Neural crest cell (in vitro differentiated cells): ENCODE measurements around the gene ASB2. TPM values are rescaled to one million over a fixed set of nuclear protein-coding genes. Genes with fewer than 3 reads are reported as not detected.
A peak's percentile ranks its signal among the peaks of the same experiment; 100 is the strongest.

Experiments used
- DNase-seq: peaks from one replicate; pipeline ENCODE4 v3.0.0; 2021; ENCODE audit warnings: low read depth, mixed read lengths, low spot score
- H3K27ac Mint-ChIP-seq: one replicate; pipeline ENCODE4 v1.8.0; 2021; ENCODE audit warnings: mild to moderate bottlenecking, mixed read lengths; ENCODE audit not compliant: unreplicated experiment
- H3K27me3 Mint-ChIP-seq: 2 replicates; pipeline ENCODE4 v1.8.0; 2021; ENCODE audit warnings: low read depth, mild to moderate bottlenecking, mixed read lengths
- H3K36me3 Mint-ChIP-seq: 2 replicates; pipeline ENCODE4 v1.8.0; 2021; ENCODE audit warnings: low read depth, mild to moderate bottlenecking, mixed read lengths
- H3K4me1 Mint-ChIP-seq: 2 replicates; pipeline ENCODE4 v1.8.0; 2021; ENCODE audit warnings: mixed read lengths
- H3K4me3 Mint-ChIP-seq: one replicate; pipeline ENCODE4 v1.8.0; 2021; ENCODE audit warnings: mild to moderate bottlenecking, mixed read lengths
- H3K9me3 Mint-ChIP-seq: 2 replicates; pipeline ENCODE4 v1.8.0; 2021; ENCODE audit warnings: mixed read lengths
- microRNA-seq: library from miRNA; unstranded; fragments of <30 nt; microRNA quantifications from one replicate; pipeline ENCODE4, GENCODE V29; 2020
- total RNA-seq: library from RNA; stranded (reverse); gene quantifications from 2 replicates; pipeline ENCODE4 v1.2.1, GENCODE V29; 2021
- TF ChIP-seq, protein P1 (sequence below): fragments of 200-600 bp; sonication (generic); conservative IDR thresholded peaks from 2 replicates; pipeline ENCODE4 v1.5.0; 2021; ENCODE audit warnings: antibody characterized with exemption, mild to moderate bottlenecking

Gene ASB2
- total RNA-seq, 1 donor from 2014 or later = 3.5 TPM

DNA sequence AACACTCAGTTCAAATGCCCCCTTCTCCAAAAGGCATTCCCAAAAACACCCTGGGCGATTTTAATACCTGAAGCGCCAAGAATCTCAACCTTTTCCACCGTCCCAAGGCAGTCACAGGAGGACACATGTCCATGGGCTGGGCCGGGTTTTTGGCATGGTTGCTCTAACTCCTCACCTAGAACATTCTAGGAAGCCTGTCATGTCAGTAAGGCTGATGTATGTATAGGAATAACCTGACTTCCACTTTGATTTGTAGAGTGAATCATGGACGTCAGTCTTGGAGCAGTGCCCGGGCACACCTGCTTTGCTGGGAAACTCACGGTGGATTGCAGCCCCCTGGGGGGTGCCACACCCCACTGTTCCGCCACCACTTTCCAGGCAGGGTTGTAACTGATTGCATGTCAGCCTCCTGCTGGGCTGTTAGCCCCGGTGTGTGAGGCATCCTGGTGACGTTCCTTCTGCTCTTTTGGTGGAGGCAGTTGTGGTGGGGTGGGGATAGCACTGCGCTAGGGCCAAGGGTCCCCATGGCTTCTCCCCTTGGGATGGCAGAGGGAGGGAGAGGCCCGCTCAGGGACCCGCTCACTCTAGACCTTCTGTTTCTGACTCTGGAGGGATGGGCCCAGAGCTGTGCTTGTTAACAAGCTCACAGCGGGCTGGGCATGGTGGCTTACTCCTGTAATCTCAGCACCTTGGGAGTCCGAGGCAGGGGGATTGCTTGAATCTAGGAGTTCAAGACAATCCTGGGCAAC lies 84.4 kb downstream of the ASB2 start:
- peak overlapping the region; percentile 54 for H3K27ac Mint-ChIP-seq
- H3K4me3 Mint-ChIP-seq = no peak overlapping the region
- H3K4me1 Mint-ChIP-seq = peaks cover 32% of the 10 kb centered on the region
- no peaks in the 10 kb centered on the region for H3K9me3 Mint-ChIP-seq
- peaks cover 6% of the 10 kb centered on the region for H3K27me3 Mint-ChIP-seq
- no peaks in the 10 kb centered on the region for H3K36me3 Mint-ChIP-seq
- no peak for DNase-seq
- TF ChIP-seq, protein P1, sequence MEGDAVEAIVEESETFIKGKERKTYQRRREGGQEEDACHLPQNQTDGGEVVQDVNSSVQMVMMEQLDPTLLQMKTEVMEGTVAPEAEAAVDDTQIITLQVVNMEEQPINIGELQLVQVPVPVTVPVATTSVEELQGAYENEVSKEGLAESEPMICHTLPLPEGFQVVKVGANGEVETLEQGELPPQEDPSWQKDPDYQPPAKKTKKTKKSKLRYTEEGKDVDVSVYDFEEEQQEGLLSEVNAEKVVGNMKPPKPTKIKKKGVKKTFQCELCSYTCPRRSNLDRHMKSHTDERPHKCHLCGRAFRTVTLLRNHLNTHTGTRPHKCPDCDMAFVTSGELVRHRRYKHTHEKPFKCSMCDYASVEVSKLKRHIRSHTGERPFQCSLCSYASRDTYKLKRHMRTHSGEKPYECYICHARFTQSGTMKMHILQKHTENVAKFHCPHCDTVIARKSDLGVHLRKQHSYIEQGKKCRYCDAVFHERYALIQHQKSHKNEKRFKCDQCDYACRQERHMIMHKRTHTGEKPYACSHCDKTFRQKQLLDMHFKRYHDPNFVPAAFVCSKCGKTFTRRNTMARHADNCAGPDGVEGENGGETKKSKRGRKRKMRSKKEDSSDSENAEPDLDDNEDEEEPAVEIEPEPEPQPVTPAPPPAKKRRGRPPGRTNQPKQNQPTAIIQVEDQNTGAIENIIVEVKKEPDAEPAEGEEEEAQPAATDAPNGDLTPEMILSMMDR = no peak

DNA sequence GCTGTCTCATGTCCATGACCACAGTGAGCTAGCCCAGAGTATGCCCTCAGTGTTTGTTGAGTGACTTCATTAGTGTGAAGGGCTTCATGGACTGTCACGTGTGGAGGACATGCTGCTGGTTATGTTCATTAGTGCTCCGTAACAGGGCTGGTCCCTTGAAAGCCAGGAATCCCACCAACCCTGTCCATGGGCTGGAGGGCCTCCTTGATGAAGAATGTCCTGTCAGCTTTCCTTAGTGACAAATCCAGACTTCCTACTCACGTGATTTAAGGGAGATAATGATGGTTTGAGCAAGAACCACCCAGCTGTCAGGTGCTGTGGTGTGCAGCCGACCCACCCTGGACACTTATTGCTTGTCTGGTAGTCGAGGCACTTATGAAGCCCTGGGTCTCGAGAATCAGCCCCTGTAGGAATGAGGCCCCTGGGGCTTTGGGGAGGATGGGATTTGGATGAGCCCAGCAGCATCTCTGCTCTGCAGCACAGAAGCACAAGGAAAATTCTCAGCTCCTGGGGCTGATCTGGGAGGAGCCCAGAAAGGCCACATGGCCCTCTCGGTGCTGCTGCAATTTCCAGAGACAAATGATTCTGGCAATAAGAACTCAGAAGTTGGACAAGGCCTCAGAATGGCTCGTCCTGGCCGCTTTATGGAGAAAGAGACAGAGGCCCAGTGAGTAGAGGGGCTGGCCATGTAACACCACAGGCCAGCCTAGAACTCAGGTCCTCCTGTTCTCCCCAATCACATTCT lies 86.5 kb downstream of the ASB2 start:
- Mint-ChIP-seq H3K4me3 (no peak overlapping the region), H3K27me3 (peaks cover 8% of the 10 kb centered on the region), H3K4me1 (peaks cover 24% of the 10 kb centered on the region), H3K27ac (no peak overlapping the region), H3K36me3 (no peaks in the 10 kb centered on the region), H3K9me3 (no peaks in the 10 kb centered on the region)
- DNase-seq = no peak
- TF ChIP-seq, protein P1 = no peak

DNA sequence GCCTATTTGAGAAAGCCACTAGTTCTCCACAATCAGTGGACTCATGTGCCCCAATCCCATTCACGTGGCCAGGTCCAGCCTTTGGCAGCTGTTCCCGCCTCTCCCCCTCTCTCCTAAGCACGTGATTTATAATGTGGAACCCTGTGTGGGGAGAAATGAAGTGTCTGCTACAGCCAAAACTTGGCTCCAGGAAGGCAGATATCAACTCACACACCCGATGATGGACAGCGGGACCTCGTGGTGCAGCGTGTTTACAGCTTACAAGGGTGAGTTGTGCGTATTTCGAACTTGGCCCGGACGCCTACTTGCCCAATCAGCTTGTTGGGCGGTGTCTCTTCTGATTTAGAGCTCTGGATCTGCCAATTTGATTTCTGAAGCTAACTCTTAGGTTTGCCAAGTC lies 87.4 kb downstream of the ASB2 start:
- TF ChIP-seq, protein P1 = no peak
- Mint-ChIP-seq H3K9me3 (no peaks in the 10 kb centered on the region), H3K36me3 (no peaks in the 10 kb centered on the region), H3K27me3 (peaks cover 9% of the 10 kb centered on the region), H3K4me3 (no peak overlapping the region), H3K27ac (no peak overlapping the region), H3K4me1 (peaks cover 15% of the 10 kb centered on the region)
- DNase-seq = no peak

DNA sequence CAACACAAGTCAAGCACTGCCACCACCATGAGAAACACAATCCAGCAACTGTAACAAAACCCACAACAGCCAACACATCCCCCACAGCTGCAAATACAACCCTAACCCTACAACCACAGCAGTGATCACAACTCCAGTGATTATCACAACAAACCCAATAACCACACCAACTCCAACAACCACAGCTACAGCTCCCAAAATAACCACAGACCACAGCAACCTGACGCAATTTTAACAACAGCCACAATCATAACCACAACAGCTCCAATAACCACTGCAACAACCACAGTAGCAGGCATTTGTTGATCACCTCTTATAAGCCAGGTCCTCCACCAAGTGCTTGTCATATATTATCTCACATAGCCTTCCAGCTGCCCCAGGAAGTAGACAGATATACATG lies 91.4 kb downstream of the ASB2 start:
- Mint-ChIP-seq H3K4me1 (no peaks in the 10 kb centered on the region), H3K36me3 (no peaks in the 10 kb centered on the region), H3K9me3 (peaks cover 3% of the 10 kb centered on the region), H3K27ac (peak overlapping the region; percentile 89), H3K27me3 (peaks cover 9% of the 10 kb centered on the region), H3K4me3 (no peak overlapping the region)
- no peak for DNase-seq
- TF ChIP-seq, protein P1 = no peak

Small RNAs within 50 kb of the gene (microRNA-seq; reads per million reads assigned to microRNA genes)
- not detected for gene MIR4506

Other genes with a start within 250 kb of the ASB2 start
- gene PRIMA1, start 188.1 kb downstream of the ASB2 start, total RNA-seq = 2.0 and 2.1 TPM in 2 replicates
- gene FAM181A, start 49.2 kb downstream of the ASB2 start, total RNA-seq = 13.4 and 14.7 TPM in 2 replicates
- gene CCDC197, start 20.7 kb upstream of the ASB2 start, total RNA-seq = not detected in 2 replicates
- gene OTUB2, start 49.8 kb upstream of the ASB2 start, total RNA-seq = 4.4 and 4.8 TPM in 2 replicates
- gene DDX24, start 104.6 kb upstream of the ASB2 start, total RNA-seq = 168 and 177 TPM in 2 replicates
- 36.3 and 39.7 TPM in 2 replicates for gene IFI27L1, start 104.7 kb upstream of the ASB2 start, total RNA-seq
- gene IFI27, start 134.2 kb upstream of the ASB2 start, total RNA-seq = 8.1 and 9.5 TPM in 2 replicates
- 25.3 and 30.4 TPM in 2 replicates for gene IFI27L2, start 153.0 kb upstream of the ASB2 start, total RNA-seq
- 1.1 and 1.6 TPM in 2 replicates for gene PPP4R4, start 197.8 kb upstream of the ASB2 start, total RNA-seq